ENCODE data around the gene LRRTM3.

LRRTM3 gene

DNA sequence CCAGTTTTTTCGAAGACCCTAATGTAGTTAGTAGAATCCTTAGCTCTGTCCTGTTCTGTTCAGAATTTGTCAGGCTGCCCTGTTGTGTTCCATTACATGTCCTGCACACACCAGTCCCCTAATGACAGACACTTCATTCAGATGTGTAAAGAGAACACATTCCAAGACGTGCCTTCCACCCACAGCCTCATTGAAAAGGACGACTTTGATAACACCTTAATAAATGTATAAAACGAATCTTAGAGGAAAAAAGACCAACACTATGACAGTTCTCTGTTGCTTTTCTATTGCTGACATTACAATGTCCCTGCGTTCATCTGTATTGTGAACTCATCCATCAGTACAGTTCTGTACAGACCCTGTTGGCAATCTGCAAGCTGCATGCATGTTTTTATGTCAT is 3.5 kb downstream of the LRRTM3 start:
- TF ChIP-seq, protein P1, sequence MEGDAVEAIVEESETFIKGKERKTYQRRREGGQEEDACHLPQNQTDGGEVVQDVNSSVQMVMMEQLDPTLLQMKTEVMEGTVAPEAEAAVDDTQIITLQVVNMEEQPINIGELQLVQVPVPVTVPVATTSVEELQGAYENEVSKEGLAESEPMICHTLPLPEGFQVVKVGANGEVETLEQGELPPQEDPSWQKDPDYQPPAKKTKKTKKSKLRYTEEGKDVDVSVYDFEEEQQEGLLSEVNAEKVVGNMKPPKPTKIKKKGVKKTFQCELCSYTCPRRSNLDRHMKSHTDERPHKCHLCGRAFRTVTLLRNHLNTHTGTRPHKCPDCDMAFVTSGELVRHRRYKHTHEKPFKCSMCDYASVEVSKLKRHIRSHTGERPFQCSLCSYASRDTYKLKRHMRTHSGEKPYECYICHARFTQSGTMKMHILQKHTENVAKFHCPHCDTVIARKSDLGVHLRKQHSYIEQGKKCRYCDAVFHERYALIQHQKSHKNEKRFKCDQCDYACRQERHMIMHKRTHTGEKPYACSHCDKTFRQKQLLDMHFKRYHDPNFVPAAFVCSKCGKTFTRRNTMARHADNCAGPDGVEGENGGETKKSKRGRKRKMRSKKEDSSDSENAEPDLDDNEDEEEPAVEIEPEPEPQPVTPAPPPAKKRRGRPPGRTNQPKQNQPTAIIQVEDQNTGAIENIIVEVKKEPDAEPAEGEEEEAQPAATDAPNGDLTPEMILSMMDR (IDR thresholded peaks at IDR 0.05; ENCODE audit: extremely low read depth, insufficient read depth, missing control alignments) = no peak
- in situ Hi-C loops (cut with MboI; ENCODE audit: low pct_unique_long_range_greater_than_20kb, low sequenced_read_pairs, unreplicated experiment) = loop anchor here (25.0 kb wide), 1 partner anchor 692 kb away; no protein-coding TSS in a partner anchor
- DNase-seq (ENCODE audit: low spot score) = no peak

DNA sequence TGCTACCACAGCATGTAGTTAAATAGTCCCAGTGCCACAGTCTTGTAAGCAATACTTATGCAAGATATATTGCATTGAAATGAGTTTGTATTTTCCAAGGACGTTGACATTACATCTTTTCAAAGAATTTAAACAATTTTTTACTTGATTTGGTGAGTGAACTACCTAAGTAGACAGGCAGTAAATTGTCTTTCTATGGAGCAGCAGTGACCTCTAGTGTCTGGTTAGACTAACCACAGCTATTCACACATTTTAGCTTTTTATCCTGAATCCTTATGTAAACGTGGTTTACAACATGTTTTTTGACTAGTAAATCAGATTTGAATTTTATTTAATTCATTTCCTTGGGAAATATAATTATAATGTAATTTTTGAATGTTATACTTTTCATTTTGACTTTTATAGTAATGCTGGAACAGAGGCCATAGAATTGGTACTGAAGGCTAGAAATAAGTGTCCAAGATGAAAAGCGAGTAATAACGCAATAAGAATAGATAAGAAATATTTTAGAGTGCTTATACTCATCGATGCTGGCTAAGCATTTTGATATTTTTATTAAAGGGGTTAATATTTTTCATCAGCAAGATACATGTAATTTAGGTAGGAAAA is 5.6 kb downstream of the LRRTM3 start:
- DNase-seq (ENCODE audit: low spot score) = peak; percentile 22
- in situ Hi-C loops (cut with MboI; ENCODE audit: low pct_unique_long_range_greater_than_20kb, low sequenced_read_pairs, unreplicated experiment) = loop anchor here (25.0 kb wide), 1 partner anchor 694 kb away; no protein-coding TSS in a partner anchor
- TF ChIP-seq, protein P1 (IDR thresholded peaks at IDR 0.05; ENCODE audit: extremely low read depth, insufficient read depth, missing control alignments) = peak; percentile 70

DNA sequence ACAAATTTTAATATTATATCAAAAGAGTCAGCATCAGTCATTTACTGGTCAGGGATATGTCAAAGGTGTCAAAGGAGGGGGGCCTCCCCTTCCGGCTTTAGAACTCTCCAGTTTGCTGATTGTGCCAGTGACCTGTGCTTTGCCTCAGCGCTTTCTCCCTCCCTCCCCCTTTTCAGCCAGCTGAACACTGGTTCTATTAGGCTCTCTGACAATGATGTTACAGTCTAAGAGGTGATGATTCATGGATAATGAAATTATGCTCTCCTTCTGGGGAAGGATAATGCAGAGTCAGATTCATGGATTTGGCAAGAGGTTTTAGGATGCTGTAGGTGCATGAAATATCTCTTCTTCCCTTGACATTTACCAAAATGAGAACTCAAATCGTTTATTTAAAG is 6.1 kb downstream of the LRRTM3 start:
- in situ Hi-C loops (cut with MboI; ENCODE audit: low pct_unique_long_range_greater_than_20kb, low sequenced_read_pairs, unreplicated experiment) = loop anchor here (25.0 kb wide), 1 partner anchor 695 kb away; no protein-coding TSS in a partner anchor
- no peak for DNase-seq (ENCODE audit: low spot score)
- TF ChIP-seq, protein P1 (IDR thresholded peaks at IDR 0.05; ENCODE audit: extremely low read depth, insufficient read depth, missing control alignments) = no peak

DNA sequence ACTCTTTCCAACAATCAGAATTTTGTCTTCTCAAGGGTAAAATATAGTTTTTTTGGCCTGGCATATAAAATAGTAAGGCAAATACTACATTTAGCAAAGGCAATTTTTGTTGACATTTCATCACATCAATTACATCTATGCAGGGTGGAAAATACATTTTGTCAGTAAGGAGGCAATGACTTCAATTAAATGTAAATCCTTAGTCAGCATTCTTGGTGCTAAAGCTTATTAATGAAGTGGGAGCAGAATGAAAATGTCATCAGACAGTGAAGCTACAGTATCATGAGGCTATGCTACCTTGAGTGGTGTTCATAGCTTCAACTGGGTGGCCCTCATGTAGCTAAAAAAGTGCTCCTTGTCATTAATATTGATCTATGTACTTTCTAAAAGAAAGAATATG is 8.9 kb downstream of the LRRTM3 start:
- in situ Hi-C loops (cut with MboI; ENCODE audit: low pct_unique_long_range_greater_than_20kb, low sequenced_read_pairs, unreplicated experiment) = loop anchor here (25.0 kb wide), 1 partner anchor 697 kb away; no protein-coding TSS in a partner anchor
- TF ChIP-seq, protein P1 (IDR thresholded peaks at IDR 0.05; ENCODE audit: extremely low read depth, insufficient read depth, missing control alignments) = no peak
- DNase-seq (ENCODE audit: low spot score) = no peak

DNA sequence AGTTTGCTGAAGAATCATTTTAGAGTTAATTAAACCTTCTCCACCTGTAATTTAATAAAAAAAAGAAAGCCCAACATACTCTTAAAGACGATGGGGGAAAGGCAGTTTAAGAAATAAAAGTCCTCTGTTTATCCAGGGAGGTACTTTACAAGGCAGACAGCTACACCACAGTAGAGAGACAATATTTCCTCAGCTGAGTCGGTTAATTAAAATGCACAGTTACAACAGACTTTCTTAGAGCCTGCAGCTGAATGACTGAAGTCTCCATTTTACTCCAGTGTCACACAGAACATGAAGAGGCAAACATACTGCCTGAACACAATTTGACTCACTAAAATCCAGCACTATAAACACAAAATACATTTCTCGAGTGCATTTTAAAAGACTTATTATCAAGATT is 15.1 kb downstream of the LRRTM3 start:
- TF ChIP-seq, protein P1 (IDR thresholded peaks at IDR 0.05; ENCODE audit: extremely low read depth, insufficient read depth, missing control alignments) = no peak
- no peak for DNase-seq (ENCODE audit: low spot score)
- in situ Hi-C loops (cut with MboI; ENCODE audit: low pct_unique_long_range_greater_than_20kb, low sequenced_read_pairs, unreplicated experiment) = loop anchor here (25.0 kb wide), 1 partner anchor 704 kb away; no protein-coding TSS in a partner anchor

DNA sequence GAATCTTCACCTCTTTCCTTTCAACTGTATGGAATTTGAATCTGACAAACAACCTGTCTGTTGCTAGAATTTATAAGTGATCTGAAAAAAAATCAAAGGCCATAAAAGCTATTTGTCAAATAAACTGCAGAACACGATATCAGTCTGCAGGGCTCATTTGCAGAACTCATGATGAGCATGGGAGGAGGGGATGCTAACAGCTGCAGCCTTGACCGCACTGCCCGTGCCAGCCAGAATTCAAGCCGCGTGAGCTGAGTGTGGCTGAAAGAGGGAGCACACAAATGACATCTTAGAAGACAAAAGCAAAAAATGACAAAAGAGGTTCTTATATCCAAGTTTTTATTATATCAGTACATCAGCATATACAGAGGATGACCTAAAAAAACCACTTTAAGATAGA is 15.7 kb downstream of the LRRTM3 start:
- in situ Hi-C loops (cut with MboI; ENCODE audit: low pct_unique_long_range_greater_than_20kb, low sequenced_read_pairs, unreplicated experiment) = loop anchor here (25.0 kb wide), 1 partner anchor 704 kb away; no protein-coding TSS in a partner anchor

More for the DNA sequence above, 15.7 kb downstream of the LRRTM3 start:
- TF ChIP-seq, protein P1 (IDR thresholded peaks at IDR 0.05; ENCODE audit: extremely low read depth, insufficient read depth, missing control alignments) = no peak
- no peak for DNase-seq (ENCODE audit: low spot score)
